Fibroblast of mammary gland (primary cell): Measurements from ENCODE around the gene RNASE9.
A peak's percentile ranks its signal among the peaks of the same experiment; 100 is the strongest.

Experiments used
- DNase-seq: peaks from one replicate; pipeline ENCODE4 v3.0.0-alpha.2; 2010; ENCODE audit warnings: low read depth
- H3K4me3 ChIP-seq: 2 replicates; pipeline ENCODE4 v1.5.1; 2011; ENCODE audit warnings: low read depth, mild to moderate bottlenecking, low read length, moderate library complexity; ENCODE audit not compliant: control insufficient read depth
- TF ChIP-seq, protein P1 (sequence below): conservative IDR thresholded peaks from 2 replicates; pipeline ENCODE4 v1.5.1; 2011; ENCODE audit warnings: low read depth, low read length, inconsistent platforms; ENCODE audit not compliant: control insufficient read depth, insufficient read depth

RNASE9 gene

DNA sequence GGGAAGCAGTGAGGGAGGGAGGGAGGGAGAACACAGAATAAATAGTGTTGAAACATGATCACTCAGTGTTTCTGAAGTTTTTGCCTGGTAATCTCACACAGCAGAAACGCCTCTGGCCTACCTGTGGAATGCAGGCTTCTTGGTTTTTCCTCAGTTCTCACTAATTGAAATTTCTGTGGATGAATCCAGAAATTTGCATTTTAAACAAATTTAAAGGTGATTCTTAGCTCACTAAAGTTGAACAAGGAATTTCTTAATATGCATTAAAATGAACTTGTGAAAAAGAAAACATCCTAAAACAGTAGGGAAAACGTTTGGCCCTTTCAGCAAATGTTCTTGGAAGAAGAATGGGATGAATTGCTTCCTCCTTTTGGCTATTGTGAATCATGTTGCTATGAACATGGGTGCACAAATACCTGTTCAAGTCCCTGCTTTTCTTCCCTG is 1.4 kb downstream of the RNASE9 start:
- TF ChIP-seq, protein P1, sequence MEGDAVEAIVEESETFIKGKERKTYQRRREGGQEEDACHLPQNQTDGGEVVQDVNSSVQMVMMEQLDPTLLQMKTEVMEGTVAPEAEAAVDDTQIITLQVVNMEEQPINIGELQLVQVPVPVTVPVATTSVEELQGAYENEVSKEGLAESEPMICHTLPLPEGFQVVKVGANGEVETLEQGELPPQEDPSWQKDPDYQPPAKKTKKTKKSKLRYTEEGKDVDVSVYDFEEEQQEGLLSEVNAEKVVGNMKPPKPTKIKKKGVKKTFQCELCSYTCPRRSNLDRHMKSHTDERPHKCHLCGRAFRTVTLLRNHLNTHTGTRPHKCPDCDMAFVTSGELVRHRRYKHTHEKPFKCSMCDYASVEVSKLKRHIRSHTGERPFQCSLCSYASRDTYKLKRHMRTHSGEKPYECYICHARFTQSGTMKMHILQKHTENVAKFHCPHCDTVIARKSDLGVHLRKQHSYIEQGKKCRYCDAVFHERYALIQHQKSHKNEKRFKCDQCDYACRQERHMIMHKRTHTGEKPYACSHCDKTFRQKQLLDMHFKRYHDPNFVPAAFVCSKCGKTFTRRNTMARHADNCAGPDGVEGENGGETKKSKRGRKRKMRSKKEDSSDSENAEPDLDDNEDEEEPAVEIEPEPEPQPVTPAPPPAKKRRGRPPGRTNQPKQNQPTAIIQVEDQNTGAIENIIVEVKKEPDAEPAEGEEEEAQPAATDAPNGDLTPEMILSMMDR: no peak
- no peak for DNase-seq
- H3K4me3 ChIP-seq: no peak overlapping the region

DNA sequence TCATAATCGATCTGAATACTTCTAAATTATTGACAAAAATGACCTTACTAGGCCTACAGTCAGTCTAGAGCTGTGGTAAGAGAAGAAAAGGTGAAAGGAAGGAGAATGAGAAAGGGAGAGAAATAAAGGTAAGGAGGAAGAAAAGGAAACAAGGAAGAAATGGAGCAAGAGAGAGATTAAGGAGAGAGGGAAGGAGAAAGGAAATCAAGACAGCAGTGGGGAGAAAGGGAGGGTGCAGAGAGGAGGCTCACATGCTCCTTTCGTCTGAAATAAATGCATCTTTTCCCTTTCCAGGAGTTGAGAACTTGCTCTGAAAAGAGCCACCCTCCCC is 3.7 kb downstream of the RNASE9 start:
- TF ChIP-seq, protein P1: no peak
- no peak overlapping the region for H3K4me3 ChIP-seq
- DNase-seq: no peak

DNA sequence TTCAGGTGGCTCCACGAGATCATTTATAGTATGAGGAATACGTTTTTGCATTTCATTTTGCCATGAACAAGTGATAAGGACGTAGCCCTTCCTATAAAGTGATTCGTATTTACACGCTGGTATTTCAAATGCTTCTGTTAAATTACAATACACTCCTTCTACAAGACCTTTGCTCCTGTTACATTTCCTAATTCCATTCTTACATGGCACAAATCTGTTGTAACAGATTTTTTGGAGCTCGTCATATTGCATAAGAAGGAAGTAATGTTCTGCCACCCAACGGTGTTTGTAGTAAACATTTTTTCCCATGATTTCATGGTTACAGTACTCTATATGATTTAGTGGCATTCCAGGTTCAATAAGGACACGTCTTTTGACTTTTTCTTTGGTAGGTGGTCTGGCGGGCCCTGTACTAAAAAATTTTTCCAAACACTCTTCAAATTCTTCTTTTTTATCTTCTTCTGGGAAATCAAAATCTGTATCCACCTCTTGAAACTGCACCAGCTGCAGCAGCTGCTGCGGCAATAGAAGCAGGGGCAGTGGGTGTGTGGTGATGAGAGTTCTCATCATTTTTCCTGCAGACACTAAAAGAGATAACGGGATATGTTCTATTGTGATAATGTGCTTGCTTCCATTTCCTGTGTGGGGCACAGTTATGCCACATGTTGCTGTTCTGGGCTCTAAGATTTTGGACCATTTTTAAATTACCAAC is 4.2 kb downstream of the RNASE9 start:
- TF ChIP-seq, protein P1: no peak
- DNase-seq: peak; percentile 2
- H3K4me3 ChIP-seq: no peak overlapping the region

DNA sequence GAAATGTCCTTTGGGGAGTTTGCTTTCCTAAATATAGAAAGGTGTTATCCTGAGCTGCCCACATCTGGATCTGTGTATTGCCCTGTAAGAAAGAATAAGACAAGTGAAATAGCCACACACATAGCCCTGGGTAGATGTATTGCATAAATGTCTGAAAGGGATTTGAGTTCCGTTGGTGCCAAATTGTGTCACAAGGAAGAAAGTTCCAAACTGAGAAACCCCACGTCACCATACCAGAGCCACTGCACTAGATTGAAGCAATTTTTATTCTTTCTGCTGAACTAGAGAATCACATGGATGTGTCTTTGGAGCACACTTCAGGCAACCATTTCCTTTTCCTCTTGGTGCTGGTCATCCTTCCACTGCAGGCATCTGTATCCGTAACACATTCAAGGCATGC is 5.0 kb downstream of the RNASE9 start:
- TF ChIP-seq, protein P1: no peak
- no peak for DNase-seq
- H3K4me3 ChIP-seq: no peak overlapping the region

DNA sequence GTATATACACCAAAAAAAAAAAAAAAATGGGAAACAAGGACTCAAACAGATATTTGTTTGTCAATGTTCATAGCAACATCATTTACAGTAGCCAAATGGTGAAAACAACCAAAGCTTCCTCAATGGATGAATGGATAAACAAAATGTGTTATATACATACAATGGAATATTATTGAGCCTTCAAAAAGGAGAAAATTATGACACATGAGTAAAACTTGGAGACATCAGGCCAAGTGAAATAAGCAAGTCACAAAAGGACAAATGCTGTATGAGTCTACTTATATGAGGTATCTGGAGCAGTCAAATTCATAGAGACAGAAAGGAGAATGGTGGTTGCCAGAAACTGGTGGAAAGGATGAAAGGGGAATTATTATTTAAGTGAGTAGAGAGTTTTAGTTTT is 7.8 kb downstream of the RNASE9 start:
- TF ChIP-seq, protein P1: no peak
- DNase-seq: no peak

DNA sequence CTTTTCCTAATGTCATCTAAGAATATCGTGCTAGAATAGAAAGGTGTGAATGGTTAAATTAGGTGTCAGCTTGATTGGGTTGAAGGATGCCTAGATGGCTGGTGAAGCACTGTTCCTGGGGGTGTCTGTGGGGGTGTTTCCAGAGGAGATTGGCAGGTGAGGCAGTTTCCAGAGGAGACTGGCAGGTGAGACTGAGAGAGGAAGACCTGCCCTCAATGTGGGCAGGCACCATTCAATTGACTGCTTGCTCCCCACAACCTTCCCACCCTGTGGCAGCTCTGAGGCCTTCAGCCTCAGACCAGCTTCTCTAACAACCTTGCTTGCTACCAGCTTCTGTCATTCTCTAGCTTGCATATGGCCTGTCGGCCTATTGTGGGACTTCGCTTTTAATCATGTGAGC is 9.2 kb downstream of the RNASE9 start:
- TF ChIP-seq, protein P1: no peak
- no peak for DNase-seq
- H3K4me3 ChIP-seq: no peak overlapping the region

More for the DNA sequence above, 7.8 kb downstream of the RNASE9 start:
- no peak overlapping the region for H3K4me3 ChIP-seq
